Measurements from ENCODE around the gene FAM234A.

FAM234A gene

GRCh38 chr16:287981-288920 lies 53.6 kb downstream of the FAM234A start:
- Mint-ChIP-seq H3K4me1 (ENCODE audit: low read depth) (no peaks in the 10 kb centered on the region), H3K9me3 (no peaks in the 10 kb centered on the region), H3K27ac (no peak overlapping the region), H3K36me3 (ENCODE audit: low read depth) (peaks cover 16% of the 10 kb centered on the region), H3K4me3 (no peak overlapping the region), H3K27me3 (no peaks in the 10 kb centered on the region)

- H3K4me1 Mint-ChIP-seq (ENCODE audit: low read depth) = no peaks in the 10 kb centered on the region
- H3K27me3 Mint-ChIP-seq = no peaks in the 10 kb centered on the region
- H3K9me3 Mint-ChIP-seq = no peaks in the 10 kb centered on the region
- no peak overlapping the region for H3K4me3 Mint-ChIP-seq
- H3K36me3 Mint-ChIP-seq (ENCODE audit: low read depth) = peaks cover 16% of the 10 kb centered on the region
- no peak overlapping the region for H3K27ac Mint-ChIP-seq
Measured at GRCh38 chr16:289395-289997, 54.9 kb downstream of the FAM234A start.

GRCh38 chr16:290015-290680 lies 55.5 kb downstream of the FAM234A start:
- no peaks in the 10 kb centered on the region for H3K4me1 Mint-ChIP-seq (ENCODE audit: low read depth)
- H3K27me3 Mint-ChIP-seq = no peaks in the 10 kb centered on the region
- H3K9me3 Mint-ChIP-seq = no peaks in the 10 kb centered on the region
- H3K36me3 Mint-ChIP-seq (ENCODE audit: low read depth) = peaks cover 16% of the 10 kb centered on the region
- no peak overlapping the region for H3K4me3 Mint-ChIP-seq
- no peak overlapping the region for H3K27ac Mint-ChIP-seq

- H3K27me3 Mint-ChIP-seq = no peaks in the 10 kb centered on the region
- H3K4me1 Mint-ChIP-seq (ENCODE audit: low read depth) = no peaks in the 10 kb centered on the region
- H3K27ac Mint-ChIP-seq = no peak overlapping the region
- no peak overlapping the region for H3K4me3 Mint-ChIP-seq
- no peaks in the 10 kb centered on the region for H3K9me3 Mint-ChIP-seq
- H3K36me3 Mint-ChIP-seq (ENCODE audit: low read depth) = peaks cover 16% of the 10 kb centered on the region
Measured at GRCh38 chr16:290681-291405, 56.2 kb downstream of the FAM234A start.

- Mint-ChIP-seq H3K36me3 (ENCODE audit: low read depth) (peaks cover 12% of the 10 kb centered on the region), H3K27ac (no peak overlapping the region), H3K27me3 (no peaks in the 10 kb centered on the region), H3K9me3 (no peaks in the 10 kb centered on the region), H3K4me1 (ENCODE audit: low read depth) (no peaks in the 10 kb centered on the region), H3K4me3 (no peak overlapping the region)
Measured at GRCh38 chr16:291539-291938, 56.9 kb downstream of the FAM234A start.

GRCh38 chr16:293043-293775 lies 58.6 kb downstream of the FAM234A start:
- no peaks in the 10 kb centered on the region for H3K27me3 Mint-ChIP-seq
- H3K27ac Mint-ChIP-seq = no peak overlapping the region
- H3K4me3 Mint-ChIP-seq = no peak overlapping the region
- H3K9me3 Mint-ChIP-seq = no peaks in the 10 kb centered on the region
- peaks cover under 1% of the 10 kb centered on the region for H3K36me3 Mint-ChIP-seq (ENCODE audit: low read depth)
- no peaks in the 10 kb centered on the region for H3K4me1 Mint-ChIP-seq (ENCODE audit: low read depth)

GRCh38 chr16:296276-296675 lies 61.7 kb downstream of the FAM234A start:
- Mint-ChIP-seq H3K4me3 (no peak overlapping the region), H3K27me3 (no peaks in the 10 kb centered on the region), H3K36me3 (ENCODE audit: low read depth) (peaks cover 4% of the 10 kb centered on the region), H3K9me3 (no peaks in the 10 kb centered on the region), H3K27ac (no peak overlapping the region), H3K4me1 (ENCODE audit: low read depth) (no peaks in the 10 kb centered on the region)

- Mint-ChIP-seq H3K4me1 (ENCODE audit: low read depth) (no peaks in the 10 kb centered on the region), H3K36me3 (ENCODE audit: low read depth) (peaks cover 4% of the 10 kb centered on the region), H3K9me3 (no peaks in the 10 kb centered on the region), H3K27ac (no peak overlapping the region), H3K27me3 (no peaks in the 10 kb centered on the region), H3K4me3 (no peak overlapping the region)
Measured at GRCh38 chr16:296806-297510, 62.3 kb downstream of the FAM234A start.

GRCh38 chr16:297832-298231 lies 63.2 kb downstream of the FAM234A start:
- no peaks in the 10 kb centered on the region for H3K27me3 Mint-ChIP-seq
- no peak overlapping the region for H3K4me3 Mint-ChIP-seq
- H3K36me3 Mint-ChIP-seq (ENCODE audit: low read depth) = peaks cover 5% of the 10 kb centered on the region
- H3K4me1 Mint-ChIP-seq (ENCODE audit: low read depth) = no peaks in the 10 kb centered on the region
- H3K9me3 Mint-ChIP-seq = no peaks in the 10 kb centered on the region
- no peak overlapping the region for H3K27ac Mint-ChIP-seq

- peaks cover 19% of the 10 kb centered on the region for H3K36me3 Mint-ChIP-seq (ENCODE audit: low read depth)
- no peaks in the 10 kb centered on the region for H3K9me3 Mint-ChIP-seq
- no peaks in the 10 kb centered on the region for H3K4me1 Mint-ChIP-seq (ENCODE audit: low read depth)
- no peaks in the 10 kb centered on the region for H3K27me3 Mint-ChIP-seq
- H3K4me3 Mint-ChIP-seq = no peak overlapping the region
- no peak overlapping the region for H3K27ac Mint-ChIP-seq
Measured at GRCh38 chr16:301235-301634, 66.6 kb downstream of the FAM234A start.

GRCh38 chr16:301950-302349 lies 67.3 kb downstream of the FAM234A start:
- peaks cover 21% of the 10 kb centered on the region for H3K36me3 Mint-ChIP-seq (ENCODE audit: low read depth)
- H3K4me3 Mint-ChIP-seq = no peak overlapping the region
- no peak overlapping the region for H3K27ac Mint-ChIP-seq
- H3K4me1 Mint-ChIP-seq (ENCODE audit: low read depth) = no peaks in the 10 kb centered on the region
- H3K27me3 Mint-ChIP-seq = no peaks in the 10 kb centered on the region
- H3K9me3 Mint-ChIP-seq = no peaks in the 10 kb centered on the region

GRCh38 chr16:303760-304505 lies 69.3 kb downstream of the FAM234A start:
- Mint-ChIP-seq H3K9me3 (no peaks in the 10 kb centered on the region), H3K36me3 (ENCODE audit: low read depth) (peaks cover 24% of the 10 kb centered on the region), H3K4me1 (ENCODE audit: low read depth) (peaks cover 12% of the 10 kb centered on the region), H3K27ac (no peak overlapping the region), H3K4me3 (no peak overlapping the region), H3K27me3 (no peaks in the 10 kb centered on the region)

- Mint-ChIP-seq H3K4me1 (ENCODE audit: low read depth) (peaks cover 24% of the 10 kb centered on the region), H3K27me3 (no peaks in the 10 kb centered on the region), H3K9me3 (no peaks in the 10 kb centered on the region), H3K27ac (no peak overlapping the region), H3K4me3 (no peak overlapping the region), H3K36me3 (ENCODE audit: low read depth) (peaks cover 28% of the 10 kb centered on the region)
Measured at GRCh38 chr16:305916-306626, 71.5 kb downstream of the FAM234A start.

Measured in stimulated activated naive CD8-positive, alpha-beta T cell treated with anti-CD3 and anti-CD28 coated beads, Interleukin-15, Interleukin-2, amounts not matched to agents 100 ng/mL and 50 ng/mL, for 24 hours (primary cell).